Measurements from ENCODE around the gene ZFR2.
"Not testable (repeated sequence)": the region's sequence is repeated elsewhere in the genome, so short reads cannot be mapped to it uniquely, and the experiment has no call there.

ZFR2 gene

GRCh38 chr19:3835055-3835435 is 33.8 kb downstream of the ZFR2 start:
- no peak for DNase-seq

- DNase-seq: no peak
Observed at GRCh38 chr19:3834349-3835054, 34.3 kb downstream of the ZFR2 start.

- no peak for DNase-seq
Observed at GRCh38 chr19:3833578-3834348, 35.1 kb downstream of the ZFR2 start.

- DNase-seq: no peak
Observed at GRCh38 chr19:3832001-3832400, 36.8 kb downstream of the ZFR2 start.

- no peak for DNase-seq
Observed at GRCh38 chr19:3831601-3832000, 37.2 kb downstream of the ZFR2 start.

GRCh38 chr19:3830621-3831589 is 37.9 kb downstream of the ZFR2 start:
- DNase-seq: no peak

GRCh38 chr19:3827306-3827705 is 41.5 kb downstream of the ZFR2 start:
- DNase-seq: no peak

GRCh38 chr19:3826163-3826562 is 42.7 kb downstream of the ZFR2 start:
- no peak for DNase-seq

- no peak for DNase-seq
Observed at GRCh38 chr19:3825286-3825956, 43.4 kb downstream of the ZFR2 start.

- DNase-seq: no peak
Observed at GRCh38 chr19:3823350-3823713, 45.5 kb downstream of the ZFR2 start.

GRCh38 chr19:3822683-3823349 is 46.0 kb downstream of the ZFR2 start:
- DNase-seq: no peak

GRCh38 chr19:3821857-3822364 is 46.9 kb downstream of the ZFR2 start:
- peak; percentile 87 to 90 for DNase-seq

- DNase-seq: no peak
Observed at GRCh38 chr19:3821156-3821555, 47.7 kb downstream of the ZFR2 start.

GRCh38 chr19:3819989-3820388 is 48.8 kb downstream of the ZFR2 start:
- no peak for DNase-seq

GRCh38 chr19:3818918-3819317 is 49.9 kb downstream of the ZFR2 start:
- DNase-seq: no peak

GRCh38 chr19:3818466-3818865 is 50.4 kb downstream of the ZFR2 start:
- peak in 1 of 2 donors; percentile 16 for DNase-seq

GRCh38 chr19:3817761-3818160 is 51.1 kb downstream of the ZFR2 start:
- DNase-seq: no peak

- no peak for DNase-seq
Observed at GRCh38 chr19:3816566-3817218, 52.1 kb downstream of the ZFR2 start.

GRCh38 chr19:3816148-3816547 is 52.7 kb downstream of the ZFR2 start:
- DNase-seq: not testable (repeated sequence)

GRCh38 chr19:3814648-3815047 is 54.2 kb downstream of the ZFR2 start:
- no peak for DNase-seq
